ENCODE measurements around the gene FBXW8. TPM values are rescaled to one million over a fixed set of nuclear protein-coding genes. Genes with fewer than 3 reads are reported as not detected.

Gene FBXW8
- total RNA-seq, 1 donor from 2014 or later: 9.9 TPM

GRCh38 chr12:116884871-116885270, 25.9 kb upstream of the FBXW8 start:
- intact Hi-C loops (cut with micrococcal nuclease): loop anchor here (5.0 kb wide), 1 partner anchor 183 kb away; no protein-coding TSS in a partner anchor

GRCh38 chr12:116885491-116885890, 25.3 kb upstream of the FBXW8 start:
- intact Hi-C loops (cut with micrococcal nuclease): no loop called here

- intact Hi-C loops (cut with micrococcal nuclease): no loop called here
These were observed 23.5 kb upstream of the FBXW8 start for GRCh38 chr12:116887244-116887643.

DNA sequence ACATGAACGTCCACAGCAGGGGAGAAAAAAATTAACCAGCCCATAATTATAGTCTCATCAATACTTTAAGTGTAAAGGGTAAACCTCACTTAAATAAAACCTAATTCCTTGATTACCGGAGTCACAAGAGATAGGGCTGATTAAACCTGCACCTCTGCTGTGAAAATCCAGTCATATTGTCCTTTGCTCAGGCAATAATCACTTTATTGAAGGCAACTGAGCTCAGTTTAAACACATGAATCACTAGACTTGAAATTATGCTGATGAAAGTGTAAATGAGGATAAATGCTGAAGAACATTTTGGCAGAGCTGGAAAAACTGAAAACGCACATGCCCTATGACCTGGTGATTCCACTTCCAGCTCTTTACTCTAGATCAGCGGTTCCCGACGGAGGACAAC, 22.9 kb upstream of the FBXW8 start:
- intact Hi-C loops (cut with micrococcal nuclease): no loop called here

- intact Hi-C loops (cut with micrococcal nuclease): no loop called here
These were observed 20.4 kb upstream of the FBXW8 start for GRCh38 chr12:116890330-116890729.

- intact Hi-C loops (cut with micrococcal nuclease): no loop called here
These were observed 19.7 kb upstream of the FBXW8 start for GRCh38 chr12:116891019-116891418.

GRCh38 chr12:116892349-116893140, 18.2 kb upstream of the FBXW8 start:
- intact Hi-C loops (cut with micrococcal nuclease): no loop called here

GRCh38 chr12:116894913-116895312, 15.8 kb upstream of the FBXW8 start:
- intact Hi-C loops (cut with micrococcal nuclease): no loop called here

- intact Hi-C loops (cut with micrococcal nuclease): no loop called here
These were observed 14.3 kb upstream of the FBXW8 start for GRCh38 chr12:116896411-116896924.

DNA sequence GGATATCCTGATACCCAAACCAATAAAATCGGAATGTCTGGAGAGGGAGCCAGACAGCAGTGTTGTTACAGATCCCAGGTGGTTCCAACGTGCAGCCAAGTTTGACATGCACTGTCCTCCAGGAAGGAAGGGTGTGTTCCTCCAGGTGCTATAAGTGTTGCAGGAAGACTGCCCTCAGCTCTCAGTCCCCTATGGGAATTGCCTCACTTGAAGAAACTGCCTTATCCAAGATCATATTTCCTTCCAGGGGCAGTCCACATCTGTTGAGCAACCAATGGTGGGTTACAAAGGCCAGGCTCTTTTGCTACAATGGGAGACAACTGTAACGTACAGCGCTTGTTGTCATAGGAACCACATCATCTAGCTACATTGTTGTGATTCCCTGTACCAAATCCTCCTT, 13.3 kb upstream of the FBXW8 start:
- intact Hi-C loops (cut with micrococcal nuclease): no loop called here

- intact Hi-C loops (cut with micrococcal nuclease): no loop called here
These were observed 12.1 kb upstream of the FBXW8 start for GRCh38 chr12:116898669-116899068.

GRCh38 chr12:116901612-116902011, 9.1 kb upstream of the FBXW8 start:
- intact Hi-C loops (cut with micrococcal nuclease): no loop called here

GRCh38 chr12:116903818-116904217, 6.9 kb upstream of the FBXW8 start:
- intact Hi-C loops (cut with micrococcal nuclease): no loop called here

- intact Hi-C loops (cut with micrococcal nuclease): no loop called here
These were observed 4.5 kb upstream of the FBXW8 start for GRCh38 chr12:116906285-116906684.

DNA sequence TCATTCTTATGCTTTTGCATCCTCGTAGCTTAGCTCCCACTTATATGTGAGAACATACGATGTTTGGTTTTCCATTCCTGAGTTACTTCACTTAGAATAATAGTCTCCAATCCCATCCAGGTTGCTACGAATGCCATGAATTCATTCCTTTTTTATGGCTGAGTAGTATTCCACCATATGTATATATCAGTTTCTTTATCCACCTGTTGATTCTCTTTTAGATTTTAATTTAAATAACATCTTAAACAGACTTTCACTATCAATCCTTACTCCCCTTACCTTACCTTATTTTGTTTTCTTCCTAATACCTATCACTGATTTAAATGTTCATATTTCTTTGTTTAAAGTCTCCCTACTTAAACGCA, 488 bp upstream of the FBXW8 start:
- intact Hi-C loops (cut with micrococcal nuclease): loop anchor here (1.0 to 2.0 kb wide), 5 partner anchors 14 to 281 kb away; partner anchors contain the start of genes FBXO21, RNFT2 and SPRING1

DNA sequence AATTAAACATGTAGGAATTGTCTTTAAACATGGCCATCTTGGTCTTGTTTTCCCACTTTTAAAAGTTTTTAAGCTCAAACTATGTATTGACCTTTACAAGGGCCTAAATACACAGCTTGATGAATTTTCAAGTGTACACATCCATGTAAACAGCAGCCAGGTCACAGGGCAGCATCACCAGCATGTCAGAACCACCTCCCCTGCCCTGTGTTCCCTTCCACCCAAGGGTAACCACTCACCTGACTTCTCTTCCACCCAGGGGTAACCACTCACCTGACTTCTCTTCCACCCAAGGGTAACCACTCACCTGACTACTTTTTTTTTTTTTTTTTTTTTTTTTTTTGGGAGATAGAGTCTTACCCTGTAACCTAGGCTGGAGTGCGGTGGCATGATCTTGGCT, 4.6 kb downstream of the FBXW8 start:
- intact Hi-C loops (cut with micrococcal nuclease): no loop called here

- intact Hi-C loops (cut with micrococcal nuclease): loop anchor here (2.0 kb wide), 1 partner anchor 361 kb away; no protein-coding TSS in a partner anchor
These were observed 5.4 kb downstream of the FBXW8 start for GRCh38 chr12:116916122-116916521.

GRCh38 chr12:116916714-116917114, 6.0 kb downstream of the FBXW8 start:
- intact Hi-C loops (cut with micrococcal nuclease): loop anchor here (2.0 kb wide), 1 partner anchor 362 kb away; no protein-coding TSS in a partner anchor

DNA sequence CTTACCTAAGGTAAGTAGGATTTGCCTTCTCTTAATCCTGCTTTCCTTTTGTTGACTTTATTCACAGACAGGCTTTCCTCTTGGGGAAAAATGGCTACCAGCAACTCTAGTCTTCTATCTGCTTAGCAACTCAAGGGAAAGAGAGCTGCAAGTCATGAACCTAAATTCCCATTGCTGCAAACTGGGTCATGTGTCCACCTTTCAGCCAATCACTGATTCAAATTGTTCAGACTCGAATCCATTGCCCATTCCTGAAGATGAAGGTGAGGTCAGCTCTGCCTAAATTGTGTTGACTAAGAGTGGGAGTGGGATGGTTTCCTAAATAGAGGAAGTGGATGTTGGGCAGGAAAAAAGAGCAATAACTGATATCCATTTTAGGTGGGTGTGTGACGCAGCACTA, 7.7 kb downstream of the FBXW8 start:
- intact Hi-C loops (cut with micrococcal nuclease): no loop called here

GRCh38 chr12:116919247-116919661, 8.5 kb downstream of the FBXW8 start:
- intact Hi-C loops (cut with micrococcal nuclease): no loop called here

GRCh38 chr12:116919706-116920485, 9.1 kb downstream of the FBXW8 start:
- intact Hi-C loops (cut with micrococcal nuclease): loop anchor here (5.0 kb wide), 2 partner anchors 643 to 853 kb away; partner anchors contain the start of gene MED13L

DNA sequence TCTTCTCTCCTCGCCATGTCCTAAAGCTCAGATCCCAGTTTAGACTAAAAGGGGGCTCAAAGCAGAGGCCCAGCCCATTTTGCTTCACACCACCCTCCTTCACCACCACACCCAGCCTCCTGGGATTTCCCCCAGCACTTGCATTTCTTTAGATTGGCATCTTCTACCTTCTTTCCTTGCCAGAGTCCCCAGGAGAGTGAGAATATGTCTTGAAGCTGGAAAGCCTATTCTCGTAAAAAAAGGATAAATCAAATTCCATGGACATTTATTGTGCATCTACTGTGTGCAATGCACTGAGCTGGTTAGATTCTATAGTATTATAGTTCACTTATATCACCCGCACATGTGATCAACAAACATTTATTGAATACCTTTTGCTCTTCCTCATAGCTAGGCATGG, 10.2 kb downstream of the FBXW8 start:
- intact Hi-C loops (cut with micrococcal nuclease): loop anchor here (5.0 kb wide), 2 partner anchors 644 to 854 kb away; partner anchors contain the start of gene MED13L

Measured in T-helper 1 cell treated with Interleukin-12 subunit alpha and Interleukin-12 subunit beta and Interleukin-4 antibody, amounts not matched to agents 30 ng/mL and 1 ng/mL, for 36 hours (primary cell).